A673 (cell line): ENCODE measurements around the gene BASP1. TPM values are rescaled to one million over a fixed set of nuclear protein-coding genes. Genes with fewer than 3 reads are reported as not detected.

Source experiments
- BruUV-seq: library from RNA; stranded (reverse); fragments of 400-500 nt; replicated peaks from 2 replicates; lab custom pipeline; 2021; lab: Mats Ljungman, UMichigan
- CTCF ChIA-PET: fragments of 300-600 bp; sonication (Branson Sonifier 250); formaldehyde crosslinking; loops from one replicate; lab custom pipeline; 2022; ENCODE audit warnings: antibody characterized with exemption; lab: Charles Lee
- POLR2A ChIA-PET: fragments of 300-600 bp; sonication (Branson Sonifier 250); formaldehyde crosslinking; loops from one replicate; lab custom pipeline; 2022; ENCODE audit warnings: antibody characterized with exemption; ENCODE audit not compliant: low non-redundant PET; lab: Charles Lee
- DNase-seq: peaks from one replicate; pipeline ENCODE4 v3.0.0-alpha.2; 2015; ENCODE audit warnings: low spot score
- H3K27ac ChIP-seq: fragments of 200-600 bp; sonication (generic); 2 replicates; pipeline ENCODE4 v1.5.1; 2016; ENCODE audit warnings: mixed run types, low read depth, mild to moderate bottlenecking, mixed read lengths, antibody characterized with exemption, low read length; ENCODE audit not compliant: poor library complexity, severe bottlenecking
- H3K27me3 ChIP-seq: fragments of 200-600 bp; sonication (generic); replicated peaks from 2 replicates; pipeline ENCODE4 v1.6.1; 2017; ENCODE audit warnings: mixed run types, low read depth, mild to moderate bottlenecking, mixed read lengths, antibody characterized with exemption, low read length; ENCODE audit not compliant: insufficient read depth, poor library complexity
- H3K36me3 ChIP-seq: fragments of 200-600 bp; sonication (generic); 2 replicates; pipeline ENCODE4 v1.6.1; 2016; ENCODE audit warnings: mixed run types, mild to moderate bottlenecking, mixed read lengths, antibody characterized with exemption, low read length; ENCODE audit not compliant: insufficient read depth, poor library complexity, severe bottlenecking
- H3K4me1 ChIP-seq: fragments of 200-600 bp; sonication (generic); 2 replicates; pipeline ENCODE4 v1.6.1; 2017; ENCODE audit warnings: mixed run types, mild to moderate bottlenecking, mixed read lengths, antibody characterized with exemption, low read length; ENCODE audit not compliant: insufficient read depth, poor library complexity, severe bottlenecking
- H3K4me3 ChIP-seq: fragments of 200-600 bp; sonication (generic); 2 replicates; pipeline ENCODE4 v1.5.1; 2016; ENCODE audit warnings: low read depth, mixed run types, mild to moderate bottlenecking, mixed read lengths, low read length; ENCODE audit not compliant: poor library complexity, severe bottlenecking
- H3K9me3 ChIP-seq: fragments of 200-600 bp; sonication (generic); 2 replicates; pipeline ENCODE4 v1.6.1; 2016; ENCODE audit warnings: mixed run types, low read depth, mild to moderate bottlenecking, mixed read lengths, antibody characterized with exemption, low read length; ENCODE audit not compliant: poor library complexity, severe bottlenecking
- CTCF ChIP-seq: fragments of 300-800, 200-600 bp; sonication (generic); conservative IDR thresholded peaks from 2 replicates; pipeline ENCODE4 v1.5.1; 2017; ENCODE audit warnings: low read depth, mild to moderate bottlenecking, antibody characterized with exemption, low read length, moderate library complexity, mixed read lengths
- EZH2 ChIP-seq: fragments of 200-600 bp; sonication (generic); IDR thresholded peaks from 2 replicates; pipeline ENCODE4 v1.6.1; 2017; ENCODE audit warnings: borderline replicate concordance, low read depth, mild to moderate bottlenecking, mixed read lengths, antibody characterized with exemption, low read length; ENCODE audit not compliant: poor library complexity, severe bottlenecking
- intact Hi-C: fragments of 100-400 bp; cut with micrococcal nuclease; formaldehyde crosslinking; loops from one replicate; pipeline ENCODE4 v1.10.0; 2022; ENCODE audit not compliant: unreplicated experiment
- total RNA-seq: library from RNA; stranded (reverse); gene quantifications from 2 replicates; pipeline ENCODE4 v1.2.3, GENCODE V29; 2021

Gene BASP1
- total RNA-seq, 1 experiment from 2014 or later: 394 TPM

DNA sequence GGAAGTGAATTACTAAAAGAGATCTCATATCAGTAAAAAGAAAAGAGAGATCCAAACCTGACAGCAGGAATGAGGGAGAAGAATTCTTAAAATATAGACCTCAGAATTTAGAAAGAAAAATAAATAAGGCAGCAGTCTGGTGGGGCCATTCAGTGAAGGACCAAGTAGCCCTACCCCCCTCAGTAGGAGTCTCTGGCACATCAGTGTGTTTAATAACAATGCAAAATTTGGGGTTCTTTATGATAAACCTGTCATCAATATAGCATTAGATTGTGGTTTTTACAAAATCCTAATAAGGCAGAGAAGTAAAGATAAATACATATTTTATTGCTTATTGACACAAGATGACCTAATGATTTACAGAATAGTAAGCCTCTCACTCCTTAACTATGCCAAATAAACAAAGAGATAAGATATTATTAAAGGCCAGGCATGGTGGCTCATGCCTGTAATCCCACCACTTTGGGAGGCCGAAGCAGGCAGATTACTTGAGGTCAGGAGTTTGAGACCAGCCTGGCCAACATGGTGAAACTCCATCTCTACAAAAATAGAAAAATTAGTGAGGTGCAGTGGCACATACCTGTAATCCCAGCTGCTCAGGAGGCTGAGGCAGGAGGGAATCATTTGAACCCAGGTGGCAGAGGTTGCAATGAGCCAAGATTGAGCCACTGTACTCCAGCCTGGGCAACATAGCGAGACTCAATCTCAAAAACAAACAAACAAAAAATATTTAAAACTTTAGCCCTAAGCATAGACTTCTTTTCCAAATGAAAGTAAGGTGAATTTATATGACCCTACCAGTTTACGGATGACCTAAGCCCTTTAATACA, 108.6 kb downstream of the BASP1 start:
- intact Hi-C loops: no loop called here
- no peak overlapping the region for H3K4me3 ChIP-seq
- POLR2A ChIA-PET: no interaction called here
- H3K27me3 ChIP-seq: no peaks in the 10 kb centered on the region
- H3K36me3 ChIP-seq: no peaks in the 10 kb centered on the region
- CTCF ChIA-PET: no interaction called here
- TF ChIP-seq EZH2 (no peak), CTCF (no peak)
- no peak overlapping the region for H3K27ac ChIP-seq
- H3K9me3 ChIP-seq: no peaks in the 10 kb centered on the region
- no peak for DNase-seq
- peaks cover 16% of the 10 kb centered on the region for H3K4me1 ChIP-seq
- BruUV-seq: no TSS peak
